ENCODE measurements around the gene CCDC184. TPM values are rescaled to one million over a fixed set of nuclear protein-coding genes. Genes with fewer than 3 reads are reported as not detected.
A peak's percentile ranks its signal among the peaks of the same experiment; 100 is the strongest.
"Not testable (repeated sequence)": the region's sequence is repeated elsewhere in the genome, so short reads cannot be mapped to it uniquely, and the experiment has no call there.

Gene CCDC184
- total and polyA plus RNA-seq, 2 donors, result 0.05 to 0.21 TPM

GRCh38 chr12:48197971-48198671, 14.7 kb downstream of the CCDC184 start:
- DNase-seq (ENCODE audit: low read depth in 6 of 9, low spot score in 9 of 9), result peak; percentile 68 to 94 (median 86)
- Histone ChIP-seq H3K4me3 (ENCODE audit: low read length in 2 of 2) (peak overlapping the region; percentile 75 to 98), H3K9me3 (ENCODE audit: control insufficient read depth in 2 of 2, insufficient read depth in 1 of 2, low read length in 1 of 2) (peaks cover 0 to 4% of the 10 kb centered on the region in 2 donors), H3K4me1 (ENCODE audit: control insufficient read depth in 2 of 2, insufficient read depth in 2 of 2, low read length in 2 of 2) (peaks cover 17 to 18% of the 10 kb centered on the region in 2 donors), H3K27me3 (ENCODE audit: control insufficient read depth in 2 of 2, insufficient read depth in 1 of 2, low read length in 1 of 2) (peaks cover 9 to 13% of the 10 kb centered on the region in 2 donors), H3K27ac (ENCODE audit: low read depth in 1 of 2, low read length in 1 of 2) (peak overlapping the region; percentile 93 to 97), H3K36me3 (ENCODE audit: control insufficient read depth in 2 of 2, insufficient read depth in 2 of 2, low read length in 1 of 2) (no peaks in the 10 kb centered on the region)
- WGBS, result under 1% methylated on average over 39 of the region's 39 CpGs

- peaks cover 0 to 4% of the 10 kb centered on the region in 2 donors for H3K9me3 ChIP-seq (ENCODE audit: control insufficient read depth in 2 of 2, insufficient read depth in 1 of 2, low read length in 1 of 2)
- peaks cover 9 to 12% of the 10 kb centered on the region in 2 donors for H3K27me3 ChIP-seq (ENCODE audit: control insufficient read depth in 2 of 2, insufficient read depth in 1 of 2, low read length in 1 of 2)
- peaks cover 17 to 18% of the 10 kb centered on the region in 2 donors for H3K4me1 ChIP-seq (ENCODE audit: control insufficient read depth in 2 of 2, insufficient read depth in 2 of 2, low read length in 2 of 2)
- WGBS, result 11% methylated on average over 26 of the region's 26 CpGs
- peak overlapping the region; percentile 75 to 98 for H3K4me3 ChIP-seq (ENCODE audit: low read length in 2 of 2)
- no peak for DNase-seq (ENCODE audit: low read depth in 6 of 9, low spot score in 9 of 9)
- peak overlapping the region; percentile 93 to 97 for H3K27ac ChIP-seq (ENCODE audit: low read depth in 1 of 2, low read length in 1 of 2)
- H3K36me3 ChIP-seq (ENCODE audit: control insufficient read depth in 2 of 2, insufficient read depth in 2 of 2, low read length in 1 of 2), result no peaks in the 10 kb centered on the region
Measured at GRCh38 chr12:48198672-48198971, 15.2 kb downstream of the CCDC184 start.

- peaks cover 17 to 18% of the 10 kb centered on the region in 2 donors for H3K4me1 ChIP-seq (ENCODE audit: control insufficient read depth in 2 of 2, insufficient read depth in 2 of 2, low read length in 2 of 2)
- peak overlapping the region; percentile 75 to 98 for H3K4me3 ChIP-seq (ENCODE audit: low read length in 2 of 2)
- H3K36me3 ChIP-seq (ENCODE audit: control insufficient read depth in 2 of 2, insufficient read depth in 2 of 2, low read length in 1 of 2), result no peaks in the 10 kb centered on the region
- no peak for DNase-seq (ENCODE audit: low read depth in 6 of 9, low spot score in 9 of 9)
- peaks cover 8 to 9% of the 10 kb centered on the region in 2 donors for H3K27me3 ChIP-seq (ENCODE audit: control insufficient read depth in 2 of 2, insufficient read depth in 1 of 2, low read length in 1 of 2)
- H3K9me3 ChIP-seq (ENCODE audit: control insufficient read depth in 2 of 2, insufficient read depth in 1 of 2, low read length in 1 of 2), result peaks cover 0 to 4% of the 10 kb centered on the region in 2 donors
- 70% methylated on average over 10 of the region's 10 CpGs for WGBS
- H3K27ac ChIP-seq (ENCODE audit: low read depth in 1 of 2, low read length in 1 of 2), result peak overlapping the region in 1 of 2 donors; percentile 93
Measured at GRCh38 chr12:48198985-48199384, 15.5 kb downstream of the CCDC184 start.

- H3K9me3 ChIP-seq (ENCODE audit: control insufficient read depth in 2 of 2, insufficient read depth in 1 of 2, low read length in 1 of 2), result peaks cover 0 to 4% of the 10 kb centered on the region in 2 donors
- peak overlapping the region in 1 of 2 donors; percentile 75 for H3K4me3 ChIP-seq (ENCODE audit: low read length in 2 of 2)
- WGBS, result 24% methylated on average over 3 of the region's 3 CpGs
- H3K4me1 ChIP-seq (ENCODE audit: control insufficient read depth in 2 of 2, insufficient read depth in 2 of 2, low read length in 2 of 2), result peaks cover 17 to 18% of the 10 kb centered on the region in 2 donors
- H3K27me3 ChIP-seq (ENCODE audit: control insufficient read depth in 2 of 2, insufficient read depth in 1 of 2, low read length in 1 of 2), result peaks cover 2 to 4% of the 10 kb centered on the region in 2 donors
- peak overlapping the region; percentile 75 to 93 for H3K27ac ChIP-seq (ENCODE audit: low read depth in 1 of 2, low read length in 1 of 2)
- no peaks in the 10 kb centered on the region for H3K36me3 ChIP-seq (ENCODE audit: control insufficient read depth in 2 of 2, insufficient read depth in 2 of 2, low read length in 1 of 2)
- DNase-seq (ENCODE audit: low read depth in 6 of 9, low spot score in 9 of 9), result peak in 4 of 9 donors; percentile 18 to 68 (median 38)
Measured at GRCh38 chr12:48199774-48200221, 16.4 kb downstream of the CCDC184 start.

GRCh38 chr12:48201091-48201490, 17.6 kb downstream of the CCDC184 start:
- H3K27ac ChIP-seq (ENCODE audit: low read depth in 1 of 2, low read length in 1 of 2), result no peak overlapping the region

GRCh38 chr12:48201516-48201915, 18.1 kb downstream of the CCDC184 start:
- 98% methylated on average over 3 of the region's 3 CpGs for WGBS
- no peak overlapping the region for H3K27ac ChIP-seq (ENCODE audit: low read depth in 1 of 2, low read length in 1 of 2)
- H3K4me3 ChIP-seq (ENCODE audit: low read length in 2 of 2), result no peak overlapping the region
- no peaks in the 10 kb centered on the region for H3K36me3 ChIP-seq (ENCODE audit: control insufficient read depth in 2 of 2, insufficient read depth in 2 of 2, low read length in 1 of 2)
- peaks cover 0 to 8% of the 10 kb centered on the region in 2 donors for H3K9me3 ChIP-seq (ENCODE audit: control insufficient read depth in 2 of 2, insufficient read depth in 1 of 2, low read length in 1 of 2)
- H3K27me3 ChIP-seq (ENCODE audit: control insufficient read depth in 2 of 2, insufficient read depth in 1 of 2, low read length in 1 of 2), result no peaks in the 10 kb centered on the region
- no peak for DNase-seq (ENCODE audit: low read depth in 6 of 9, low spot score in 9 of 9)
- H3K4me1 ChIP-seq (ENCODE audit: control insufficient read depth in 2 of 2, insufficient read depth in 2 of 2, low read length in 2 of 2), result peaks cover 17 to 18% of the 10 kb centered on the region in 2 donors

More at GRCh38 chr12:48201091-48201490, 17.6 kb downstream of the CCDC184 start:
- DNase-seq (ENCODE audit: low read depth in 6 of 9, low spot score in 9 of 9), result no peak
- 96% methylated on average over 3 of the region's 3 CpGs for WGBS
- peaks cover 17 to 18% of the 10 kb centered on the region in 2 donors for H3K4me1 ChIP-seq (ENCODE audit: control insufficient read depth in 2 of 2, insufficient read depth in 2 of 2, low read length in 2 of 2)
- no peak overlapping the region for H3K4me3 ChIP-seq (ENCODE audit: low read length in 2 of 2)
- H3K36me3 ChIP-seq (ENCODE audit: control insufficient read depth in 2 of 2, insufficient read depth in 2 of 2, low read length in 1 of 2), result no peaks in the 10 kb centered on the region
- peaks cover 0 to under 1% of the 10 kb centered on the region in 2 donors for H3K27me3 ChIP-seq (ENCODE audit: control insufficient read depth in 2 of 2, insufficient read depth in 1 of 2, low read length in 1 of 2)
- peaks cover 0 to 8% of the 10 kb centered on the region in 2 donors for H3K9me3 ChIP-seq (ENCODE audit: control insufficient read depth in 2 of 2, insufficient read depth in 1 of 2, low read length in 1 of 2)

- Histone ChIP-seq H3K9me3 (ENCODE audit: control insufficient read depth in 2 of 2, insufficient read depth in 1 of 2, low read length in 1 of 2) (peaks cover 0 to 9% of the 10 kb centered on the region in 2 donors), H3K4me1 (ENCODE audit: control insufficient read depth in 2 of 2, insufficient read depth in 2 of 2, low read length in 2 of 2) (peaks cover 12 to 14% of the 10 kb centered on the region in 2 donors), H3K27me3 (ENCODE audit: control insufficient read depth in 2 of 2, insufficient read depth in 1 of 2, low read length in 1 of 2) (no peaks in the 10 kb centered on the region), H3K27ac (ENCODE audit: low read depth in 1 of 2, low read length in 1 of 2) (no peak overlapping the region), H3K36me3 (ENCODE audit: control insufficient read depth in 2 of 2, insufficient read depth in 2 of 2, low read length in 1 of 2) (no peaks in the 10 kb centered on the region), H3K4me3 (ENCODE audit: low read length in 2 of 2) (no peak overlapping the region)
- 95% methylated on average over 8 of the region's 8 CpGs for WGBS
- no peak for DNase-seq (ENCODE audit: low read depth in 6 of 9, low spot score in 9 of 9)
Measured at GRCh38 chr12:48202766-48203165, 19.3 kb downstream of the CCDC184 start.

- Histone ChIP-seq H3K27me3 (ENCODE audit: control insufficient read depth in 2 of 2, insufficient read depth in 1 of 2, low read length in 1 of 2) (no peaks in the 10 kb centered on the region), H3K4me1 (ENCODE audit: control insufficient read depth in 2 of 2, insufficient read depth in 2 of 2, low read length in 2 of 2) (peaks cover 12 to 14% of the 10 kb centered on the region in 2 donors), H3K9me3 (ENCODE audit: control insufficient read depth in 2 of 2, insufficient read depth in 1 of 2, low read length in 1 of 2) (peaks cover 0 to 11% of the 10 kb centered on the region in 2 donors), H3K4me3 (ENCODE audit: low read length in 2 of 2) (no peak within 1 kb of the TSS), H3K27ac (ENCODE audit: low read depth in 1 of 2, low read length in 1 of 2) (no peak within 1 kb of the TSS), H3K36me3 (ENCODE audit: control insufficient read depth in 2 of 2, insufficient read depth in 2 of 2, low read length in 1 of 2) (no peaks in the 10 kb centered on the region)
- DNase-seq (ENCODE audit: low read depth in 6 of 9, low spot score in 9 of 9), result no peak
- 96% methylated on average over 4 of the region's 4 CpGs for WGBS
Measured at GRCh38 chr12:48203192-48203591, 19.7 kb downstream of the CCDC184 start, which contains the start of gene OR10AD1. TSS of gene OR10AD1 (minus strand) at chr12:48203292. CDS start at chr12:48203292, 0 bp downstream.

- H3K36me3 ChIP-seq (ENCODE audit: control insufficient read depth in 2 of 2, insufficient read depth in 2 of 2, low read length in 1 of 2); H3K4me3 ChIP-seq (ENCODE audit: low read length in 2 of 2); DNase-seq (ENCODE audit: low read depth in 6 of 9, low spot score in 9 of 9); H3K27ac ChIP-seq (ENCODE audit: low read depth in 1 of 2, low read length in 1 of 2); H3K4me1 ChIP-seq (ENCODE audit: control insufficient read depth in 2 of 2, insufficient read depth in 2 of 2, low read length in 2 of 2); H3K27me3 ChIP-seq (ENCODE audit: control insufficient read depth in 2 of 2, insufficient read depth in 1 of 2, low read length in 1 of 2); H3K9me3 ChIP-seq (ENCODE audit: control insufficient read depth in 2 of 2, insufficient read depth in 1 of 2, low read length in 1 of 2): not testable (repeated sequence)
- 100% methylated on average over 1 of the region's 2 CpGs for WGBS
Measured at GRCh38 chr12:48209495-48209894, 26.1 kb downstream of the CCDC184 start.

All from thymus (tissue), 11 donors.